K562 (cell line): ENCODE data around the gene PPA2. TPM values are rescaled to one million over a fixed set of nuclear protein-coding genes. Genes with fewer than 3 reads are reported as not detected.

Experiments used
- CHD2 ChIP-seq: IDR thresholded peaks from 2 replicates; pipeline ENCODE4 v1.6.1; 2011; ENCODE audit warnings: low read depth, low read length
- CXXC5 ChIP-seq: fragments of 250-450 bp; sonication (Bioruptor Pico); IDR thresholded peaks from 2 replicates; pipeline ENCODE4 v1.8.0; 2022; ENCODE audit warnings: inconsistent platforms, mild to moderate bottlenecking, moderate library complexity
- EP400 ChIP-seq: fragments of 450-650 bp; IDR thresholded peaks from 2 replicates; pipeline ENCODE4 v1.6.1; 2017; ENCODE audit warnings: antibody characterized with exemption, mild to moderate bottlenecking, moderate library complexity
- ERF ChIP-seq: fragments of 450-650 bp; formaldehyde crosslinking; IDR thresholded peaks from 2 replicates; pipeline ENCODE4 v1.4.0; 2020; ENCODE audit warnings: mild to moderate bottlenecking, mixed read lengths
- ESRRA ChIP-seq: fragments of 450-650 bp; IDR thresholded peaks from 2 replicates; pipeline ENCODE4 v1.6.1; 2014; ENCODE audit warnings: low read depth, mild to moderate bottlenecking, moderate library complexity, borderline replicate concordance
- FOXM1 ChIP-seq, 2 experiments: fragments of 450-650 bp in 1 of 2; sonication (generic) in 1 of 2; formaldehyde crosslinking in 1 of 2; IDR thresholded peaks; 2 replicates each; pipeline versions ENCODE4 v1.6.1 to v1.9.0; 2017 to 2022; ENCODE audit warnings: low read depth in 2 of 2, mild to moderate bottlenecking in 2 of 2, missing genetic modification reagents in 1 of 2, moderate library complexity in 1 of 2
- JUN ChIP-seq, 2 experiments: sonication (generic) in 1 of 2; formaldehyde crosslinking in 1 of 2; IDR thresholded peaks; 2 replicates each; pipeline versions ENCODE4 v1.6.1 to v1.8.0; 2012 to 2022; ENCODE audit warnings: borderline replicate concordance in 2 of 2, mild to moderate bottlenecking in 2 of 2, improper control_type of control experiment in 1 of 2, low read depth in 1 of 2, low read length in 1 of 2, missing genetic modification reagents in 1 of 2
- JUND ChIP-seq, 2 experiments: IDR thresholded peaks; 2 replicates in 1 of 2; 3 replicates in 1 of 2; pipeline ENCODE4 v1.6.1; 2011; ENCODE audit warnings: borderline replicate concordance in 2 of 2, low read depth in 2 of 2, low read length in 2 of 2, improper control_type of control experiment in 1 of 2, missing biosample characterization in 1 of 2, missing genetic modification characterization in 1 of 2, missing genetic modification reagents in 1 of 2
- KDM4B ChIP-seq, 2 experiments: fragments of 450-650 bp in 1 of 2; sonication (generic) in 1 of 2; IDR thresholded peaks; 2 replicates each; pipeline ENCODE4 v1.6.1; 2016 to 2017; ENCODE audit warnings: borderline replicate concordance in 2 of 2, antibody characterized with exemption in 1 of 2, low read depth in 1 of 2, mild to moderate bottlenecking in 1 of 2
- KLF16 ChIP-seq: IDR thresholded peaks from 2 replicates; pipeline ENCODE4 v1.6.1; 2016; ENCODE audit warnings: antibody characterized with exemption
- LARP7 ChIP-seq: fragments of 450-650 bp; IDR thresholded peaks from 2 replicates; pipeline ENCODE4 v1.6.1; 2016
- MAZ ChIP-seq, 2 experiments: fragments of 450-650 bp in 1 of 2; sonication (generic) in 1 of 2; formaldehyde crosslinking; IDR thresholded peaks in 1 of 2; conservative IDR thresholded peaks in 1 of 2; 2 replicates each; pipeline versions ENCODE4 v1.4.0 to v1.5.0; 2020; ENCODE audit warnings: mild to moderate bottlenecking in 1 of 2, missing genetic modification reagents in 1 of 2
- MTA3 ChIP-seq: fragments of 450-650 bp; formaldehyde crosslinking; IDR thresholded peaks from 2 replicates; pipeline ENCODE4 v1.6.1; 2017; ENCODE audit warnings: mild to moderate bottlenecking, borderline replicate concordance
- NR2C1 ChIP-seq, 2 experiments: fragments of 450-650 bp; IDR thresholded peaks; 2 replicates each; pipeline ENCODE4 v1.6.1; 2017; ENCODE audit warnings: mild to moderate bottlenecking in 2 of 2, antibody characterized with exemption in 1 of 2, inconsistent platforms in 1 of 2, missing compliant biosample characterization in 1 of 2, missing genetic modification characterization in 1 of 2
- RFX7 ChIP-seq: fragments of 250-450 bp; sonication (Bioruptor Pico); IDR thresholded peaks from 2 replicates; pipeline ENCODE4 v1.5.1; 2021; ENCODE audit warnings: mild to moderate bottlenecking
- SMAD2 ChIP-seq: fragments of 150-350 bp; IDR thresholded peaks from 2 replicates; pipeline ENCODE4 v1.6.1; 2014; ENCODE audit warnings: low read depth, mild to moderate bottlenecking, low read length
- STAT5B ChIP-seq: fragments of 250-450 bp; sonication (Bioruptor Pico); IDR thresholded peaks from 2 replicates; pipeline ENCODE4 v1.8.0; 2021; ENCODE audit warnings: mild to moderate bottlenecking, inconsistent platforms
- TAF9B ChIP-seq: fragments of 450-650 bp; IDR thresholded peaks from 2 replicates; pipeline ENCODE4 v1.6.1; 2018; ENCODE audit warnings: mild to moderate bottlenecking; ENCODE audit not compliant: partially characterized antibody
- ZNF717 ChIP-seq: fragments of 250-450 bp; sonication (Bioruptor Pico); IDR thresholded peaks from 2 replicates; pipeline ENCODE4 v1.5.0; 2021
- ZNF778 ChIP-seq: fragments of 450-650 bp; formaldehyde crosslinking; IDR thresholded peaks from 2 replicates; pipeline ENCODE4 v1.4.0; 2020; ENCODE audit warnings: mild to moderate bottlenecking, moderate library complexity
- polyA plus RNA-seq, 8 experiments: library from polyadenylated mRNA; depleted of rRNA in 4 of 8; stranded (reverse) in 5 of 8; unstranded in 3 of 8; fragments of >200 nt; fragmentation: Nextera tagmentation in 2 of 8; fragmentation: Illumina TruSeq in 1 of 8; extraction: Ambion mirVana in 2 of 8; extraction: Trizol in 1 of 8; gene quantifications; 2 replicates each; pipeline versions ENCODE4 v1.2.1 to v1.2.3, GENCODE V29; 2011 to 2014; ENCODE audit warnings: inconsistent platforms in 1 of 8, missing spikeins in 1 of 8
- total RNA-seq, 7 experiments: library from RNA; depleted of rRNA in 6 of 7; stranded (reverse); fragments of >200 nt in 6 of 7; fragmentation: Illumina TruSeq in 2 of 7; extraction: Trizol in 2 of 7; gene quantifications; 2 replicates each; pipeline versions ENCODE4 v1.2.1 to v1.2.3, GENCODE V29; 2011 to 2021; ENCODE audit warnings: low replicate concordance in 1 of 7
- TF ChIP-seq, protein P1 (sequence below): fragments of 450-650 bp; IDR thresholded peaks from 2 replicates; pipeline ENCODE4 v1.6.1; 2016; ENCODE audit warnings: mild to moderate bottlenecking
- TF ChIP-seq, protein P2 (sequence below): fragments of 250-450 bp; sonication (Bioruptor Pico); IDR thresholded peaks from 2 replicates; pipeline ENCODE4 v1.5.0; 2021
- TF ChIP-seq, protein P3 (sequence below): fragments of 450-650 bp; formaldehyde crosslinking; conservative IDR thresholded peaks from 2 replicates; pipeline ENCODE4 v1.4.0; 2022; ENCODE audit warnings: mild to moderate bottlenecking, missing genetic modification characterization

PPA2 gene
- total and polyA plus RNA-seq, 9 of the 15 experiments (the other 6 are each of a cell fraction or from before 2014, with no cell fraction given) = 48.3 to 190 (median 109) TPM

DNA sequence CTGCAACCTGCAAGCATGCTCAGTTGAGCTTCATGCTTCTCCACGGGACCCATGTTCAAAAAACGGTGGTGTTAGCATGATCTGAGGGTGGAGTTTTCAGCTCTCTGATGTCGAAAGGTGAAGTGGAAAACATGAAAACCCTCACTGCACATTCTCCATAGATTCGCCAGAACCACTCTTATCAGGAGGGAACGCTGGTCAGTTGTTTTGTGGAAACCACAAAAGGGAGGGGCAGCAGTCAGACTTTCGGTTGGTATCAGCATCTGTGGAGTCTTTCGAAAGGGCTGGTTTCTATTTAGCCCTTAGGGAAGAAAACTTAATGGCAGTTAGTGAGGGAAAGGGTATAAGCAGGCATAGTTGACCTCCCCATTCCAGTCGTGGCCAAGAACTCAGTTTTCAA, 12.6 kb downstream of the PPA2 start (continued):
- TF ChIP-seq, protein P1, sequence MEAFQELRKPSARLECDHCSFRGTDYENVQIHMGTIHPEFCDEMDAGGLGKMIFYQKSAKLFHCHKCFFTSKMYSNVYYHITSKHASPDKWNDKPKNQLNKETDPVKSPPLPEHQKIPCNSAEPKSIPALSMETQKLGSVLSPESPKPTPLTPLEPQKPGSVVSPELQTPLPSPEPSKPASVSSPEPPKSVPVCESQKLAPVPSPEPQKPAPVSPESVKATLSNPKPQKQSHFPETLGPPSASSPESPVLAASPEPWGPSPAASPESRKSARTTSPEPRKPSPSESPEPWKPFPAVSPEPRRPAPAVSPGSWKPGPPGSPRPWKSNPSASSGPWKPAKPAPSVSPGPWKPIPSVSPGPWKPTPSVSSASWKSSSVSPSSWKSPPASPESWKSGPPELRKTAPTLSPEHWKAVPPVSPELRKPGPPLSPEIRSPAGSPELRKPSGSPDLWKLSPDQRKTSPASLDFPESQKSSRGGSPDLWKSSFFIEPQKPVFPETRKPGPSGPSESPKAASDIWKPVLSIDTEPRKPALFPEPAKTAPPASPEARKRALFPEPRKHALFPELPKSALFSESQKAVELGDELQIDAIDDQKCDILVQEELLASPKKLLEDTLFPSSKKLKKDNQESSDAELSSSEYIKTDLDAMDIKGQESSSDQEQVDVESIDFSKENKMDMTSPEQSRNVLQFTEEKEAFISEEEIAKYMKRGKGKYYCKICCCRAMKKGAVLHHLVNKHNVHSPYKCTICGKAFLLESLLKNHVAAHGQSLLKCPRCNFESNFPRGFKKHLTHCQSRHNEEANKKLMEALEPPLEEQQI = peak; percentile 93
- peak; percentile 43; the same call in 1 of the 2 replicates for TF ChIP-seq JUND (IDR thresholded peaks at IDR 0.05; ENCODE audit: borderline replicate concordance, low read depth, low read length)
- TF ChIP-seq JUND (tag; IDR thresholded peaks at IDR 0.05; ENCODE audit: borderline replicate concordance, low read depth, low read length) = peak; percentile 42; the same call in 1 of the 3 replicates
- TF ChIP-seq JUN (IDR thresholded peaks at IDR 0.05; ENCODE audit: borderline replicate concordance, low read depth, low read length) = no peak
- TF ChIP-seq JUN (CRISPR knock-in tag; IDR thresholded peaks at IDR 0.05; ENCODE audit: borderline replicate concordance) = no peak
- TF ChIP-seq CHD2 = no peak
- TF ChIP-seq TAF9B = no peak
- peak; percentile 73 for TF ChIP-seq KLF16
- TF ChIP-seq SMAD2 = no peak
- no peak for TF ChIP-seq LARP7
- no peak for TF ChIP-seq ZNF778 (CRISPR knock-in tag)
- TF ChIP-seq CXXC5 (CRISPR knock-in tag) = peak; percentile 79
- peak; percentile 86 for TF ChIP-seq FOXM1 (IDR thresholded peaks at IDR 0.05; ENCODE audit: low read depth)
- no peak for TF ChIP-seq FOXM1 (CRISPR knock-in tag; IDR thresholded peaks at IDR 0.05; ENCODE audit: low read depth)
- no peak for TF ChIP-seq ERF
- no peak for TF ChIP-seq STAT5B
- TF ChIP-seq RFX7 (CRISPR knock-in tag) = no peak
- TF ChIP-seq, protein P2, sequence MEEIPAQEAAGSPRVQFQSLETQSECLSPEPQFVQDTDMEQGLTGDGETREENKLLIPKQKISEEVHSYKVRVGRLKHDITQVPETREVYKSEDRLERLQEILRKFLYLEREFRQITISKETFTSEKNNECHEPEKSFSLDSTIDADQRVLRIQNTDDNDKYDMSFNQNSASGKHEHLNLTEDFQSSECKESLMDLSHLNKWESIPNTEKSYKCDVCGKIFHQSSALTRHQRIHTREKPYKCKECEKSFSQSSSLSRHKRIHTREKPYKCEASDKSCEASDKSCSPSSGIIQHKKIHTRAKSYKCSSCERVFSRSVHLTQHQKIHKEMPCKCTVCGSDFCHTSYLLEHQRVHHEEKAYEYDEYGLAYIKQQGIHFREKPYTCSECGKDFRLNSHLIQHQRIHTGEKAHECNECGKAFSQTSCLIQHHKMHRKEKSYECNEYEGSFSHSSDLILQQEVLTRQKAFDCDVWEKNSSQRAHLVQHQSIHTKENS = no peak
- TF ChIP-seq EP400 = 0 out of 2 replicates have a peak, but pooled peaks have one; percentile 22
- peak; percentile 59 to 80; a peak in 3 of 4 replicates for TF ChIP-seq MAZ (CRISPR knock-in tag; conservative IDR thresholded peaks at IDR 0.05 in 1 of 2, IDR thresholded peaks at IDR 0.05 in 1 of 2)
- peak; percentile 30; the same call in 1 of the 2 replicates for TF ChIP-seq NR2C1 (IDR thresholded peaks at IDR 0.05)
- TF ChIP-seq NR2C1 (tag; IDR thresholded peaks at IDR 0.05) = no peak; the same call in 1 of the 2 replicates
- TF ChIP-seq MTA3 = 0 out of 2 replicates have a peak, but pooled peaks have one; percentile 47
- TF ChIP-seq, protein P3, sequence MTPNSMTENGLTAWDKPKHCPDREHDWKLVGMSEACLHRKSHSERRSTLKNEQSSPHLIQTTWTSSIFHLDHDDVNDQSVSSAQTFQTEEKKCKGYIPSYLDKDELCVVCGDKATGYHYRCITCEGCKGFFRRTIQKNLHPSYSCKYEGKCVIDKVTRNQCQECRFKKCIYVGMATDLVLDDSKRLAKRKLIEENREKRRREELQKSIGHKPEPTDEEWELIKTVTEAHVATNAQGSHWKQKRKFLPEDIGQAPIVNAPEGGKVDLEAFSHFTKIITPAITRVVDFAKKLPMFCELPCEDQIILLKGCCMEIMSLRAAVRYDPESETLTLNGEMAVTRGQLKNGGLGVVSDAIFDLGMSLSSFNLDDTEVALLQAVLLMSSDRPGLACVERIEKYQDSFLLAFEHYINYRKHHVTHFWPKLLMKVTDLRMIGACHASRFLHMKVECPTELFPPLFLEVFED (CRISPR knock-in tag) = 0 out of 2 replicates have a peak, but pooled peaks have one; percentile 17
- peak; percentile 83; the same call in 1 of the 2 replicates for TF ChIP-seq ESRRA
- no peak for TF ChIP-seq KDM4B (IDR thresholded peaks at IDR 0.05; ENCODE audit: borderline replicate concordance in 2 of 2, low read depth in 1 of 2)
- TF ChIP-seq ZNF717 (CRISPR knock-in tag) = no peak
